Measurements from ENCODE around the gene FSCN2. TPM values are rescaled to one million over a fixed set of nuclear protein-coding genes. Genes with fewer than 3 reads are reported as not detected.

FSCN2 gene
- total and polyA plus RNA-seq, 2 experiments from 2014 or later: 0.13 to 1.6 TPM

- TF ChIP-seq NANOG (IDR thresholded peaks at IDR 0.05; ENCODE audit: borderline replicate concordance): no peak
- no peak for TF ChIP-seq ETS1 (IDR thresholded peaks at IDR 0.05)
- TF ChIP-seq REST (IDR thresholded peaks at IDR 0.05; ENCODE audit: unreplicated experiment): no peak
- TF ChIP-seq JUNB (IDR thresholded peaks at IDR 0.05; ENCODE audit: unreplicated experiment): no peak
Measured at GRCh38 chr17:81539571-81539900, 11.4 kb downstream of the FSCN2 start (continued).

- Histone ChIP-seq H3K27ac (ENCODE audit: low read depth) (no peak overlapping the region), H3K79me2 (replicated peaks; ENCODE audit: insufficient read depth) (no peaks in the 10 kb centered on the region), H3K4me2 (no peak overlapping the region), H2AFZ (no peak overlapping the region), H3F3A (replicated peaks; ENCODE audit: low read depth) (no peaks in the 10 kb centered on the region), H3K4me1 (ENCODE audit: insufficient read depth) (no peaks in the 10 kb centered on the region), H3K4me3 (no peak overlapping the region), H3K9me2 (ENCODE audit: insufficient read depth) (no peaks in the 10 kb centered on the region), H3K36me3 (ENCODE audit: insufficient read depth) (no peaks in the 10 kb centered on the region), H3K27me3 (ENCODE audit: insufficient read depth) (peaks cover 13% of the 10 kb centered on the region), H4K20me1 (replicated peaks; ENCODE audit: insufficient read depth) (no peaks in the 10 kb centered on the region)
- H3K36me3 Mint-ChIP-seq (ENCODE audit: low read depth): peaks cover 6% of the 10 kb centered on the region; the same call in 2 of the 3 replicates
- peaks cover 7% of the 10 kb centered on the region for H3K4me1 Mint-ChIP-seq
- no peak overlapping the region for H3K27ac Mint-ChIP-seq
- H3K4me3 Mint-ChIP-seq: no peak overlapping the region
- H3K9me3 Mint-ChIP-seq: no peaks in the 10 kb centered on the region; the same call in 2 of the 3 replicates
- peaks cover 19% of the 10 kb centered on the region for H3K27me3 Mint-ChIP-seq (ENCODE audit: insufficient read depth, low read depth, poor library complexity)
- DNase-seq (ENCODE audit: low spot score) (no peak), ATAC-seq (no peak)
- TF ChIP-seq ZNF331 (CRISPR knock-in tag; IDR thresholded peaks at IDR 0.05; ENCODE audit: low read depth) (no peak), ETS1 (IDR thresholded peaks at IDR 0.05) (no peak), EZH2 (IDR thresholded peaks at IDR 0.05; ENCODE audit: low read depth, unreplicated experiment) (no peak), CTCF (conservative IDR thresholded peaks at IDR 0.05; ENCODE audit: low read depth in 2 of 2) (no peak), JUNB (IDR thresholded peaks at IDR 0.05; ENCODE audit: unreplicated experiment) (no peak), CREB1 (CRISPR knock-in tag; IDR thresholded peaks at IDR 0.05; ENCODE audit: low read depth) (no peak), STAT1 (IDR thresholded peaks at IDR 0.05; ENCODE audit: unreplicated experiment) (no peak), POLR2AphosphoS5 (IDR thresholded peaks at IDR 0.05; ENCODE audit: low read depth) (no peak), EZH2phosphoT487 (IDR thresholded peaks at IDR 0.05; ENCODE audit: unreplicated experiment) (no peak)
Measured at GRCh38 chr17:81539961-81540675, 11.9 kb downstream of the FSCN2 start.
